ENCODE data around the gene IRF9.

Gene IRF9

DNA sequence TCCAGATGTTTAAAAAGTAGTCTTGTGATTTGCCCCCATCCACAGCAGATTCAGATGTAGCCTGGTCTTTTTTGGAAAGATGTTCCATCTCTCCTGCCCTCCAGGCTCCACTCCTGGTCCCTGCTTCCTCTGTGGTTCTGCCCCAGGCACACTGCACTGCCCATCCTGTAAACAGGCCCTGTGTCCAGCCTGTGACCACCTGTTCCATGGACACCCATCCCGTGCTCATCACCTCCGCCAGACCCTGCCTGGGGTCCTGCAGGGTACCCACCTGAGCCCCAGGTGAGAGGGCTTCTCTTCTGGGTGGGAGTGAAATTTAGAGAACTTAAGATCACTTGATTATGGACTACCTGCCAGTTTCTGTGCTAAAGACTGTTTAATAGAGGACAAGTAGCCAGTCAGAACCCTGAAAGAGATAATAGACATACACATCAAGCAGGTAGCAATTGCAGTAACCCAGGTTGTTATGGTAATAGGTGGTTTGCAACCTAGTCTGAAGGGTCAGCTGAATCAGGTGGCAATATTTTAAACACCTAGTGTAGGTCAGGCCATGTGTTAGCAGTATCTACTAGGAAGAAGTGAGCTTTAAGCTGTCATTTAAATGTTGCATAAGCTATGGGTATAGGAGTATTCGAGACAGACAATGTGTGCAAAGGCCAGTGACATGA lies 11.6 kb upstream of the IRF9 start:
- DNase-seq (ENCODE audit: low spot score) = no peak

DNA sequence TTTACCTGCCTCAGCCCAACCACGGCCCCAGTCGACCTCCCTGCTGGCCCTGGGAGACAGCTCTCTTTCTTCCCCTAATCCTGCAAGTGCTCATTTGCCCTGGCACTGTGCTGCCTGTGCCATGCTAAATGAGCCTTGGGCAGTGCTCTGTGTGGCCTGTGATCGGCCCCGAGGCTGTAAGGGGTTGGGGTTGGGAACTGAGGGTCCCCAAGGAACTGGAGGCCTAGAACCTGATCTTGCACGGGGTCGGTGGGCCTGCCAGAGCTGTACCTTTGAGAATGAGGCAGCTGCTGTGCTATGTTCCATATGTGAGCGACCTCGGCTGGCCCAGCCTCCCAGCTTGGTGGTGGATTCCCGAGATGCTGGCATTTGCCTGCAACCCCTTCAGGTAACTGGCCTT lies 11.0 kb upstream of the IRF9 start:
- no peak for DNase-seq (ENCODE audit: low spot score)

GRCh38 chr14:24150567-24150966 lies 10.5 kb upstream of the IRF9 start:
- DNase-seq (ENCODE audit: low spot score) = no peak

- no peak for DNase-seq (ENCODE audit: low spot score)
Observed at GRCh38 chr14:24150993-24151392, 10.1 kb upstream of the IRF9 start.

DNA sequence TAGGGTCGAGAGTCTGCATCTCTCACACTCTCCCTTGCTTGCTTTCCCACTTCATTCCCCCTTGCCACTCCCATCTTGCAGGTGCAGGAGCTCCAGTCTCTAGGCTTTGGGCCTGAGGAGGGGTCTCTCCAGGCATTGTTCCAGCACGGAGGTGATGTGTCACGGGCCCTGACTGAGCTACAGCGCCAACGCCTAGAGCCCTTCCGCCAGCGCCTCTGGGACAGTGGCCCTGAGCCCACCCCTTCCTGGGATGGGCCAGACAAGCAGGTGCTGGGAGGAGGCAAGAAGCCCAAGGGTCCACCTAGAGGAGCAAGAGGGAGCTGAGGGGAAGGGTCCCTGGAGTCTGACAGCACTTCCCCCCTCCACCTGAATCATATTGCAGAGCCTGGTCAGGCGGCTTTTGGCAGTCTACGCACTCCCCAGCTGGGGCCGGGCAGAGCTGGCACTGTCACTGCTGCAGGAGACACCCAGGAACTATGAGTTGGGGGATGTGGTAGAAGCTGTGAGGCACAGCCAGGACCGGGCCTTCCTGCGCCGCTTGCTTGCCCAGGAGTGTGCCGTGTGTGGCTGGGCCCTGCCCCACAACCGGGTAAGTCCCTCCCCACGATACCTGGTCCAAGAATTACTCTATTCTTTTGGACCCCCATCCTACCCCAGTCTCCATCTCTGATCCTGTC lies 9.5 kb upstream of the IRF9 start:
- no peak for DNase-seq (ENCODE audit: low spot score)

- DNase-seq (ENCODE audit: low spot score) = no peak
Observed at GRCh38 chr14:24155100-24155499, 6.0 kb upstream of the IRF9 start.

GRCh38 chr14:24156840-24157239 lies 4.2 kb upstream of the IRF9 start:
- no peak for DNase-seq (ENCODE audit: low spot score)

DNA sequence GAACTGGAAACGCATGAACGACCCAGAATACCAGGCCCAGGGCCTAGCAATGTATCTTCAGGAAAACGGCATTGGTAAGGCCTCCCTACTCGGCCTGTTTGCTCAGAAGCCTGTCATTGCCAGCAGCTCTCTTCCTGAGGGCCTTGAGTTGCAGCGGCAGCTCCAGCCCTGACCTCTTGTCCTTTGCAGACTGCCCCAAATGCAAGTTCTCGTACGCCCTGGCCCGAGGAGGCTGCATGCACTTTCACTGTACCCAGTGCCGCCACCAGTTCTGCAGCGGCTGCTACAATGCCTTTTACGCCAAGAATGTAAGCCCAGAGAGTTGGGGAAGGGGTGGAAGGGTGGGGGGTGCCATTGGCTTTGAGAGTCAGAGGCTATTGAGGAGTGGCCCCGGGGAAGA lies 3.7 kb upstream of the IRF9 start:
- DNase-seq (ENCODE audit: low spot score) = no peak

DNA sequence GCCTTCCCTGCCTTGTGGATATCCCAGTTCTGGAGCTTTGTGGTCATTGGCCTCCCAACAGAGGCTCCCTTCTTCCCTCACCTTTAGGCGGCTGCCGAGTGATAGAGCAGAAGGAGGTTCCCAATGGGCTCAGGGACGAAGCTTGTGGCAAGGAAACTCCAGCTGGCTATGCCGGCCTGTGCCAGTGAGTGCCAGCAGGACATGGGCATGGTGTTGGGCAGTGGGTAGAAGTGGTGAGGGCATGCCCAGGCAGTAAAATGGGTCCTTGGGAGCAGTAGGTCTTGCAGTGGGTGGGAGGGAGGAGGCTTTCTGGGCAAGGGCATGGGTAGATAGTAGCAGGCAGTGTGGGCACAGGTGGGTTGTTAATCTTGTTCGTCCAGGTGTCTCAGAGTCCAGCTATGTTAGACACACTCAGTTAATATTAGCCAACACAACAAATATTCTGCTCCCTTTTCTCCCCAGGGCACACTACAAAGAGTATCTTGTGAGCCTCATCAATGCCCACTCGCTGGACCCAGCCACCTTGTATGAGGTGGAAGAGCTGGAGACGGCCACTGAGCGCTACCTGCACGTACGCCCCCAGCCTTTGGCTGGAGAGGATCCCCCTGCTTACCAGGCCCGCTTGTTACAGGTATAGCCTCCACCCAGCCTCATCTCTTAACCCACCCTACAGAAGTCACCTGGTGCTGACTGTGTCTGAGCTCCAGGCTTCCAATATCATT lies 1.1 kb upstream of the IRF9 start:
- DNase-seq (ENCODE audit: low spot score) = no peak

- no peak for DNase-seq (ENCODE audit: low spot score)
Observed at GRCh38 chr14:24160499-24160849, 591 bp upstream of the IRF9 start.

GRCh38 chr14:24162093-24162492 lies 1.0 kb downstream of the IRF9 start:
- DNase-seq (ENCODE audit: low spot score) = no peak

DNA sequence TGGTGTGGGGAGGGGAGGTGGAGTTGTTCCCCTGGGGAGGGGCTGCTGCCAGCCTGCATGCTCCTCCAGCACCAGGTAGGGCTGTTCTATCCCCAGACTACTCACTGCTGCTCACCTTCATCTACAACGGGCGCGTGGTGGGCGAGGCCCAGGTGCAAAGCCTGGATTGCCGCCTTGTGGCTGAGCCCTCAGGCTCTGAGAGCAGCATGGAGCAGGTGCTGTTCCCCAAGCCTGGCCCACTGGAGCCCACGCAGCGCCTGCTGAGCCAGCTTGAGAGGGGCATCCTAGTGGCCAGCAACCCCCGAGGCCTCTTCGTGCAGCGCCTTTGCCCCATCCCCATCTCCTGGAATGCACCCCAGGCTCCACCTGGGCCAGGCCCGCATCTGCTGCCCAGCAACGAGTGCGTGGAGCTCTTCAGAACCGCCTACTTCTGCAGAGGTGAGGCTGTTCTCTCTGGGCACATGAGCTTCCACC lies 3.5 kb downstream of the IRF9 start:
- DNase-seq (ENCODE audit: low spot score) = no peak

- no peak for DNase-seq (ENCODE audit: low spot score)
Observed at GRCh38 chr14:24165785-24166184, 4.7 kb downstream of the IRF9 start.

DNA sequence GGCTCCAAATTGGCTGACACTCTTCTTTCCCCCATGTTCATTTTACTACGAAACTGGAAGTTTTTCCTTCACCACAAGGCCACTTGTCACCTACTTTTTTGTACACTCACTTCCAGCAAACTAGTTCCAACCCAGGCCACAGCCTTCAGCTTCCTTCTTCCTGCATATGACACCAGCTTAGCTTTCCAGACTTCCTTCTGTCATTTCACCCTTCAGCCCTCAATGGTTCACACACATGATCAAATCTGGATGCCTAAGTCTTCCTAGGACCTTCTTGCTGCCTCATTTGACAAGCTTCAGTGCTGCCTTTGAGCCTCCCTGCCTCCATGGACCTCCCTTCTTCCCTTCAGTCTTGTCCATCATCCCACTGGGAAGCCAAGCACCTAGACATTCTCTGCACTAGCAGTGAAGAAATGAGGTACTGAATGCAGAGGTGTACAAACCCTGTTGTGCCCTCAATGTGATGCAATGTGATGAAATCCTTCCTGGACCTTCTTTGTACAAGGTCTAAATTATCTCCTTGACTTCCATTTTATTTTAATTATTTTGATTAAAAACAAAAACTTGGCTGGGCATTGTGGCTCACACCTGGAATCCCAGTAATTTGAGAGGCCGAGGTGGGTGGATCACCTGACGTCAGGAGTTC lies 6.5 kb downstream of the IRF9 start:
- DNase-seq (ENCODE audit: low spot score) = no peak

DNA sequence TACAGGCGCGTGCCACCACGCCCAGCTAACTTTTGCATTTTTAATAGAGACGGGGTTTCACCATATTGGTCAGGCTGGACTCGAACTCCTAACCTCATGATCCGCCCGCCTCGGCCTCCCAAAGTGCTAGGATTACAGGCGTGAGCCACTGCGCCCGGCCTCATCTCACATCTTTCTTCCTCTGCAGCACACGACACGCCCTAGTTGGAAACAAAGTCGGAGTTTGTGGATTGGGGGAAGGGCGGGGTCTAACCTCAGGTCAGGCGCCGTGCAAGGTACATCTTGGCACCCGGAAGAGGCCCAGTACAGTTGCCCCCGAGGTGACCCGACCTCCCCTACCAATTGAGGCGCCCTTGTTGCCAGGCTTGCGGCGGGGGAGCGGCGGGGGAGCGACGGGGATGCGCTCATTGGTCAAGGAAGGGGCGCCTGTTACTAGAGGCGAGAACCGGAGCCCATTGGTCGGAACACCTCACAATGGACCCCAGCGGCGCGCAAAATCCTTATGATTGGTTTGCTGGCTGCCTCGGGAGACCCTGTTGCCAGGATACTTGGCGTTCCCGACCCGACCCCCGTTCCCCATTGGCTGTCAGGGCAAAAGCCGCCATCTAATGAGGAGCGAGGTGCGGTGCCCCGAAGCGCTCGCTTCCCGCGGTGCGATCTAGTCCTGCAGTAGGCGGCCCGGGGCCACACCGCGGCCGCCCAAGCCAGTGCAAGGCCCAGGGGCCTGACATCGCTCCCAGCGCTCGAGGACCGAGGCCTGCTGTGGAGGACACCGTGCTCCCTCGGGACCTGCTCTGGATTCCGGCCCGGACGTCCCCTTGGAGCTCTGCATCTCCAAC lies 10.6 kb downstream of the IRF9 start, which contains the start of gene REC8:
REC8 (plus strand) TSS at position 659 of the 839 bp plus-strand sequence. CDS start 473 bp downstream, outside the sequence.
- DNase-seq (ENCODE audit: low spot score) = peak; percentile 94

DNA sequence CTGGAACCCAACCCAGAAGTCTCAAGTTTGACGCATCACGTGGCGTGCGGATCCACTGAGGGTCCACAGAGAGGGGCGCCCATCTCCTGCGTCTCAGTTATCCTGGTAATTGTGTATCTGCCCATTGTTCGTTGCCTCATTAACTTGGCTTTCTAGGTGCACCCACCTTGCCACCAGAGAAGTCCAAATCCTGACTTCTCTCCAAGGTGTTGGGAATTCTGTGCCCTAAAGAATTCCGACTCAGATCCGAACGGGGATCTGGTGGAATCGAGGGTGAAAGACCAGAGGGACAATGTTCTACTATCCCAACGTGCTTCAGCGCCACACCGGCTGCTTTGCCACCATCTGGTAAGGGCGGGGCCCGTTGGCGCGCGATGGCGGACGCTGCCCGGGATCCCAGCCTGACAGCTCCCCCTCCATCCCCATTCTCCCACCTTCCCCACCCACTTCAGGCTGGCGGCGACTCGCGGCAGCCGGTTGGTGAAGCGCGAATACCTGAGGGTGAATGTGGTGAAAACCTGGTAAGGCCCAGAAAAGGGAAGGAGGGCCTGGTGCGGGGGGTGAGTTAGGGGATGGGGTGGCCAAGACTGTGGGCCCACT lies 11.3 kb downstream of the IRF9 start:
- DNase-seq (ENCODE audit: low spot score) = no peak

- no peak for DNase-seq (ENCODE audit: low spot score)
Observed at GRCh38 chr14:24172871-24173281, 11.8 kb downstream of the IRF9 start.

DNA sequence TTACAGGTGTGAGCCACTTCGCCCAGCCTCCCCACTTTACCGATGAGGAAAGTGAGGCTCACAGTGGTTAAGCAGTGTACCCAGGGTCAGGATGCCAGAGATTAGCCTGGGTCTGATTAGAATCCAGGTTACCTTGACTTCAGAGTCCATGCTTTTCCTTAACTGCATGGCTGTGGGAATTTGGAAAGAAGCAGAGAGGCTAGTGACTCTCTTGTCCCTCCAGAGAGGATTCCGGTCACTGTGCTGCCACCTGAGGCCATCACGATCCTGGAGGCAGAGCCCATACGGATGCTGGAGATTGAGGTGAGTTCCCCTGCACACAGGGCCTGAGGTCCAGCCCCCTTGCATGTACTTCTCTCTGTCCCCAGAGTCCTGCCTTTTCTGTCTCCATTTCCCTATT lies 15.5 kb downstream of the IRF9 start:
- no peak for DNase-seq (ENCODE audit: low spot score)

DNA sequence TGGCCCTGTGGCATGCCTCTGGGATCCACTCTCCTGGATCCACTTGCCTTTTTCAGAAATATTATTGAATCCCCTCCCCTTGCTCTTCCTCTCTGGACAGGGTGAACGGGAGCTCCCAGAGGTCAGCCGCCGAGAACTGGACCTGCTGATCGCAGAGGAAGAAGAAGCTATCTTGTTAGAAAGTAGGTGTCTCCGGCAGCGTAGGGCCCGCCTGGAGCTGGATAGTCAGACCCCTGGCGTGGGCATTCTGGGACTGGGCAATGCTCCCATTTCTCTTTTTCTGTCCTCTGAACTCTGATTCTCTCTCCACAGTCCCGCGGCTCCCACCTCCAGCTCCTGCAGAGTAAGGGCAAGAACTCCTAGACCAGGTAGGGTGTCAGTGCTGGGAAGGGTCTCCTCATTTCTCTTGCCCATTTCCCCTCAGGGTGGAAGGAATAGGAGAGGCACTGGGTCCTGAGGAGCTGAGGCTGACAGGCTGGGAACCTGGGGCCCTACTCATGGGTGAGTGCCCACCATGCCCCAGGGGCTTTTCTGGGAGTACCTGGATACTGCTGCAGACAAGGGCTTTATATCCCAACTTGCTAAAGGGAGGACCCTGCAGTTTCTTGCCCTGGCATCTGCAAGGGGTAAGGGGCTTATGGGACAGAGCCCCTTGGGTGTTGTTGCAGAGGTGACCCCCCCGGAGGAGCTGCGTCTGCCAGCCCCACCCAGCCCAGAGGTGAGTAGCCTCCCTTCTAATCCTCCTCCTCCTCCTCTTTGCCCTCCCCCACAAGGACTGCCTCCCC lies 16.2 kb downstream of the IRF9 start:
- no peak for DNase-seq (ENCODE audit: low spot score)

DNA sequence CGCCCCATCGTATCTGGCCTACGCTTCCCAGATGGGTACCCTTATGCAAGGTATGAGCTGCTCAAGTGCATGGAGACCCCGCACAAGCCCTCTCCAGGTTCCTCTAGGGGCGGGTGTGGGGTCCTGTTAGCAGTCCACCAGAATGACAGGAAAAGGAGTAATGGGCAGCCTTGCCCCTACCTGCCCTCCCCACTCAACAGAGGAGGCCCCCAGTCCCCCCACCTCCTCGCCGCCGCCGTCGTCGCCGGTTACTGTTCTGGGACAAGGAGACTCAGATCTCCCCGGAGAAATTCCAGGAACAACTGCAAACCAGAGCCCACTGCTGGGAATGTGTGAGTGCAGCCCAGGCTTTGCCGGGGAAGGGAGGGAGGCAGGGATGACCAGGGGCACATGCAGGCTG lies 16.8 kb downstream of the IRF9 start:
- no peak for DNase-seq (ENCODE audit: low spot score)

Measured in pons (tissue), 1 donor.